Keratinocyte (primary cell): Measurements from ENCODE around the gene SALL3. TPM values are rescaled to one million over a fixed set of nuclear protein-coding genes. Genes with fewer than 3 reads are reported as not detected.

Experiments used
- DNase-seq: peaks from one replicate; pipeline ENCODE4 v3.0.0-alpha.2; 2011; ENCODE audit warnings: low read depth, missing footprints, low spot score
- FAIRE-seq: peaks from 2 replicates; lab custom pipeline; 2011; peaks lifted over from hg19 to GRCh38; lab: Jason Lieb, UNC
- H2AFZ ChIP-seq: 2 replicates; pipeline ENCODE4 v1.6.0; 2012; ENCODE audit warnings: low read length, control low read depth, inconsistent platforms; ENCODE audit not compliant: control insufficient read depth
- H3K27ac ChIP-seq: 2 replicates; pipeline ENCODE4 v1.5.1; 2011; ENCODE audit warnings: low read length; ENCODE audit not compliant: control insufficient read depth, insufficient read depth
- H3K27me3 ChIP-seq: 3 replicates; pipeline ENCODE4 v1.6.0; 2011; ENCODE audit warnings: low read length; ENCODE audit not compliant: control insufficient read depth, insufficient read depth; ENCODE audit errors: extremely low read depth
- H3K36me3 ChIP-seq, 2 experiments: 2 replicates in 1 of 2; 3 replicates in 1 of 2; pipeline ENCODE4 v1.5.1; 2011; ENCODE audit warnings: low read length in 2 of 2, mild to moderate bottlenecking in 1 of 2; ENCODE audit not compliant: control insufficient read depth in 2 of 2, insufficient read depth in 2 of 2; ENCODE audit errors: extremely low read depth in 1 of 2
- H3K4me1 ChIP-seq: 3 replicates; pipeline ENCODE4 v1.5.1; 2011; ENCODE audit warnings: low read length; ENCODE audit not compliant: control insufficient read depth, insufficient read depth; ENCODE audit errors: extremely low read depth
- H3K4me2 ChIP-seq: 3 replicates; pipeline ENCODE4 v1.6.0; 2011; ENCODE audit warnings: low read depth, low read length; ENCODE audit not compliant: control insufficient read depth, insufficient read depth; ENCODE audit errors: extremely low read depth
- H3K4me3 ChIP-seq, 3 experiments: fragments of 200-600 bp in 1 of 3; sonication (generic) in 1 of 3; 2 replicates in 2 of 3; 3 replicates in 1 of 3; pipeline ENCODE4 v1.5.1; 2011 to 2016; ENCODE audit warnings: low read length in 3 of 3, mild to moderate bottlenecking in 3 of 3, control low read depth in 2 of 3, inconsistent platforms in 1 of 3, low read depth in 1 of 3, mixed read lengths in 1 of 3, mixed run types in 1 of 3, moderate library complexity in 1 of 3; ENCODE audit not compliant: control insufficient read depth in 2 of 3, insufficient read depth in 2 of 3; ENCODE audit errors: extremely low read depth in 1 of 3
- H3K79me2 ChIP-seq: 2 replicates; pipeline ENCODE4 v1.6.0; 2012; ENCODE audit warnings: low read length; ENCODE audit not compliant: control insufficient read depth, insufficient read depth
- H3K9ac ChIP-seq: 3 replicates; pipeline ENCODE4 v1.6.0; 2011; ENCODE audit warnings: low read length; ENCODE audit not compliant: control insufficient read depth, insufficient read depth; ENCODE audit errors: extremely low read depth
- H3K9me1 ChIP-seq: 3 replicates; pipeline ENCODE4 v1.6.0; 2011; ENCODE audit warnings: low read length; ENCODE audit not compliant: control insufficient read depth, insufficient read depth; ENCODE audit errors: extremely low read depth
- H3K9me3 ChIP-seq: 2 replicates; pipeline ENCODE4 v1.5.1; 2012; ENCODE audit warnings: low read depth, low read length; ENCODE audit not compliant: control insufficient read depth
- H4K20me1 ChIP-seq: 3 replicates; pipeline ENCODE4 v1.6.0; 2011; ENCODE audit warnings: low read length; ENCODE audit not compliant: control insufficient read depth, insufficient read depth; ENCODE audit errors: extremely low read depth
- EZH2 ChIP-seq: IDR thresholded peaks from one replicate; pipeline ENCODE4 v1.6.1; 2012; ENCODE audit warnings: inconsistent platforms, mild to moderate bottlenecking, low read length, moderate library complexity
- dilution Hi-C: fragments of 300-500 bp; cut with MboI; formaldehyde crosslinking; loops from one replicate; pipeline ENCODE4 v1.7.0; 2020; ENCODE audit warnings: low sequenced_read_pairs; ENCODE audit not compliant: extremely low pct_ligation_motif_present
- polyA plus RNA-seq, 5 experiments: library from polyadenylated mRNA; depleted of rRNA in 3 of 5; stranded (reverse) in 3 of 5; stranded (forward) in 1 of 5; unstranded in 1 of 5; fragments of >200 nt; gene quantifications; 1 replicate in 1 of 5; 2 replicates in 3 of 5; 3 replicates in 1 of 5; pipeline versions ENCODE4 v1.2.1 to v1.2.3, GENCODE V29; 2011 to 2012; ENCODE audit warnings: missing spikeins in 2 of 5, low read depth in 1 of 5, low replicate concordance in 1 of 5
- TF ChIP-seq, protein P1 (sequence below), 3 experiments: IDR thresholded peaks in 1 of 3; conservative IDR thresholded peaks in 1 of 3; optimal IDR thresholded peaks in 1 of 3; 2 replicates in 2 of 3; 3 replicates in 1 of 3; pipeline versions ENCODE3 to v1.5.1; 2011; ENCODE audit warnings: low read length in 3 of 3, mild to moderate bottlenecking in 3 of 3, moderate library complexity in 2 of 3, control low read depth in 1 of 3, inconsistent platforms in 1 of 3; ENCODE audit not compliant: insufficient read depth in 2 of 3; ENCODE audit errors: extremely low read depth in 1 of 3

Gene SALL3
- polyA plus RNA-seq, 1 donor (not counting 4 experiments of a cell fraction or from before 2014, with no cell fraction given): not detected

DNA sequence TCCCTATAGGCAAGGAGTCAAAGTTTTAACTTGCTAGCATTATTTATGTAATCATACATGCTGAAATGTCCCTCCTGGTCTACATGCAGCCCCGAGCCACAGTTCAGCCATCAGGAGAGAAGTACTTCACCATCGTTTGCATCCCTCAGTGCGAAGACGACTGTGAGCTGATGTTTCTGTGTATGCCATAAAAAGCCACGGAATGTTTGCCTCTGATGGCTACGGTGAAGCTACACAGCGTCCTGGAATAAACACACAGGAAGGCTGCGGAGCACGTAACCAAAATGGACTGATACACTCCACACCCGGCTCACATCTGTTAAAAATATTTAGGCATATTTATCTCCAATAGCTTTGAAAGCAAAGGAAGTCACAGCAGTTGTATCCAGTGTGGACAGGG is 4.3 kb upstream of the SALL3 start:
- no peak overlapping the region for H3K4me2 ChIP-seq
- DNase-seq (no peak), FAIRE-seq (no peak)
- H3K27me3 ChIP-seq: peaks cover 69% of the 10 kb centered on the region
- no peaks in the 10 kb centered on the region for H3K79me2 ChIP-seq
- no peak overlapping the region for H3K9ac ChIP-seq
- no peak overlapping the region for H3K4me3 ChIP-seq
- H3K36me3 ChIP-seq: no peaks in the 10 kb centered on the region
- H3K9me1 ChIP-seq: no peaks in the 10 kb centered on the region
- dilution Hi-C loops: no loop called here
- H3K27ac ChIP-seq: no peak overlapping the region
- no peaks in the 10 kb centered on the region for H4K20me1 ChIP-seq
- H3K9me3 ChIP-seq: no peaks in the 10 kb centered on the region
- no peak overlapping the region for H2AFZ ChIP-seq
- no peaks in the 10 kb centered on the region for H3K4me1 ChIP-seq
- no peak for TF ChIP-seq EZH2
- TF ChIP-seq, protein P1, sequence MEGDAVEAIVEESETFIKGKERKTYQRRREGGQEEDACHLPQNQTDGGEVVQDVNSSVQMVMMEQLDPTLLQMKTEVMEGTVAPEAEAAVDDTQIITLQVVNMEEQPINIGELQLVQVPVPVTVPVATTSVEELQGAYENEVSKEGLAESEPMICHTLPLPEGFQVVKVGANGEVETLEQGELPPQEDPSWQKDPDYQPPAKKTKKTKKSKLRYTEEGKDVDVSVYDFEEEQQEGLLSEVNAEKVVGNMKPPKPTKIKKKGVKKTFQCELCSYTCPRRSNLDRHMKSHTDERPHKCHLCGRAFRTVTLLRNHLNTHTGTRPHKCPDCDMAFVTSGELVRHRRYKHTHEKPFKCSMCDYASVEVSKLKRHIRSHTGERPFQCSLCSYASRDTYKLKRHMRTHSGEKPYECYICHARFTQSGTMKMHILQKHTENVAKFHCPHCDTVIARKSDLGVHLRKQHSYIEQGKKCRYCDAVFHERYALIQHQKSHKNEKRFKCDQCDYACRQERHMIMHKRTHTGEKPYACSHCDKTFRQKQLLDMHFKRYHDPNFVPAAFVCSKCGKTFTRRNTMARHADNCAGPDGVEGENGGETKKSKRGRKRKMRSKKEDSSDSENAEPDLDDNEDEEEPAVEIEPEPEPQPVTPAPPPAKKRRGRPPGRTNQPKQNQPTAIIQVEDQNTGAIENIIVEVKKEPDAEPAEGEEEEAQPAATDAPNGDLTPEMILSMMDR (optimal IDR thresholded peaks at IDR 0.05 in 1 of 3, IDR thresholded peaks at IDR 0.05 in 1 of 3, conservative IDR thresholded peaks at IDR 0.05 in 1 of 3; ENCODE audit: extremely low read depth in 1 of 3, insufficient read depth in 2 of 3, low read length in 3 of 3): no peak

DNA sequence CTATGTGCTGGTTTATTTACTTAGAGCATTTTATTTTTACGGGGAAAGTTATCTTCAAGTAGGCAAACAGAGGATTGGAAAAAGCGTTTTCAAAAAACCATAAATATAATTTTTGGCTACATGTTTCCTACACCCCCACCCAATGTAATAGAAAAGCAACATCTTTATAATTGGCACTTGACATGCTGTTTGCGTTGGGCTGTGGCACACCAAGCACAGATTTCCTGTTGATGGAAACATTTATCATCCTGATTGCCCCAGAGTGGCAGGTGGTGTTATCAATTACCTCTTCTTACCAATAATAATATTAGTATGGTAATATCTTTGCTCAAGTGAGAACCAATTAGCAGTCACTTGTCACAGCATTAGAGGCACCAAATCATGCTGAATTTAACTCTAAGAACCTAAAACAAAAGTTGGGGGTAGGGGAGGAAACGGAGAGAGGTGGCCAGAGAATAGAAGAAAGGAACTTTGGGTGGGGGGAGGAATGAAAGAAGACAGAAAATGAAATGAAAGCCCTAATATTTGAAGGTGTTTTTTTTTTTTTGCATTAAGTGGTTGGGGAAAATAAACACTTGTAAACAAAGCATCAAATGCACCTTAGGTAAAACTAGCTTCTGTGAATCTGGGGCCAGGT is 3.8 kb upstream of the SALL3 start:
- Histone ChIP-seq H3K27ac (no peak overlapping the region), H2AFZ (no peak overlapping the region), H3K9ac (no peak overlapping the region), H3K4me2 (no peak overlapping the region), H3K36me3 (no peaks in the 10 kb centered on the region), H3K4me1 (no peaks in the 10 kb centered on the region), H3K27me3 (peaks cover 74% of the 10 kb centered on the region), H4K20me1 (no peaks in the 10 kb centered on the region), H3K4me3 (no peak overlapping the region), H3K79me2 (no peaks in the 10 kb centered on the region), H3K9me3 (no peaks in the 10 kb centered on the region), H3K9me1 (no peaks in the 10 kb centered on the region)
- no peak for TF ChIP-seq EZH2
- TF ChIP-seq, protein P1 (optimal IDR thresholded peaks at IDR 0.05 in 1 of 3, IDR thresholded peaks at IDR 0.05 in 1 of 3, conservative IDR thresholded peaks at IDR 0.05 in 1 of 3; ENCODE audit: extremely low read depth in 1 of 3, insufficient read depth in 2 of 3, low read length in 3 of 3): no peak
- dilution Hi-C loops: no loop called here
- FAIRE-seq (no peak), DNase-seq (no peak)
